Measurements from ENCODE around the gene MYO18A. TPM values are rescaled to one million over a fixed set of nuclear protein-coding genes. Genes with fewer than 3 reads are reported as not detected.
A peak's percentile ranks its signal among the peaks of the same experiment; 100 is the strongest.

MYO18A gene
- total RNA-seq, 1 donor from 2014 or later = 48.2 TPM

DNA sequence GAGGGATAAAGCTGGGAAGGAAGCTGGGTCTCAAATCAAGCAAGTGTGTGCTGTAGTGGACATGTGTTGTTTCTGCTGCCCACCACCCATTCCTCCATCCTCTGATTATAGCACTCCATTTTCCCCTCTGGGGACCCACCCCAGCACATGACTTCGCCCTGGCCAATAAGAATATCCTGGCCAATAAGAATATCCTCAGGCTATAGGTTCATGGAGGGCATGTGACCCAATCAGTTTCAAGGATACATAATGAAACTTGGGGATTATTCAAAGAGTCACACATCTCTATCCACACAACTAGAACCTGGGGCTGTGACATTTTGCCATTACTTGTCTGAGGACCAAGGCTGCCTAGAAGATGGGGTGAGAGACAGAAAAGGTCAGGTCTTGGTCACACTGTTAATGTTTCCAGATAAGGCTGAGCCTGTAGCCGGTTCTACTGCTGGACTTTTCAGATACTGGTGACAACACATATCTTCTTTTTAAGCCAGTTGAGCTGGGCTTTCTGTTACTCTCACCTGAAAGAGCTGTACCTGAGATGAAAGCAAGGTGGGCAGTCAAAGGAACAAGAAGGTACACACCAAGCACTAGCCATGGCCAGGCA, 33.7 kb downstream of the MYO18A start:
- no peak for DNase-seq (ENCODE audit: low read depth, low spot score)
- Mint-ChIP-seq H3K36me3 (ENCODE audit: low read depth) (no peaks in the 10 kb centered on the region), H3K9me3 (no peaks in the 10 kb centered on the region), H3K27ac (ENCODE audit: unreplicated experiment) (no peak overlapping the region), H3K4me1 (peaks cover 52% of the 10 kb centered on the region), H3K4me3 (no peak overlapping the region), H3K27me3 (ENCODE audit: low read depth) (no peaks in the 10 kb centered on the region)
- TF ChIP-seq, protein P1, sequence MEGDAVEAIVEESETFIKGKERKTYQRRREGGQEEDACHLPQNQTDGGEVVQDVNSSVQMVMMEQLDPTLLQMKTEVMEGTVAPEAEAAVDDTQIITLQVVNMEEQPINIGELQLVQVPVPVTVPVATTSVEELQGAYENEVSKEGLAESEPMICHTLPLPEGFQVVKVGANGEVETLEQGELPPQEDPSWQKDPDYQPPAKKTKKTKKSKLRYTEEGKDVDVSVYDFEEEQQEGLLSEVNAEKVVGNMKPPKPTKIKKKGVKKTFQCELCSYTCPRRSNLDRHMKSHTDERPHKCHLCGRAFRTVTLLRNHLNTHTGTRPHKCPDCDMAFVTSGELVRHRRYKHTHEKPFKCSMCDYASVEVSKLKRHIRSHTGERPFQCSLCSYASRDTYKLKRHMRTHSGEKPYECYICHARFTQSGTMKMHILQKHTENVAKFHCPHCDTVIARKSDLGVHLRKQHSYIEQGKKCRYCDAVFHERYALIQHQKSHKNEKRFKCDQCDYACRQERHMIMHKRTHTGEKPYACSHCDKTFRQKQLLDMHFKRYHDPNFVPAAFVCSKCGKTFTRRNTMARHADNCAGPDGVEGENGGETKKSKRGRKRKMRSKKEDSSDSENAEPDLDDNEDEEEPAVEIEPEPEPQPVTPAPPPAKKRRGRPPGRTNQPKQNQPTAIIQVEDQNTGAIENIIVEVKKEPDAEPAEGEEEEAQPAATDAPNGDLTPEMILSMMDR (conservative IDR thresholded peaks at IDR 0.05) = no peak

DNA sequence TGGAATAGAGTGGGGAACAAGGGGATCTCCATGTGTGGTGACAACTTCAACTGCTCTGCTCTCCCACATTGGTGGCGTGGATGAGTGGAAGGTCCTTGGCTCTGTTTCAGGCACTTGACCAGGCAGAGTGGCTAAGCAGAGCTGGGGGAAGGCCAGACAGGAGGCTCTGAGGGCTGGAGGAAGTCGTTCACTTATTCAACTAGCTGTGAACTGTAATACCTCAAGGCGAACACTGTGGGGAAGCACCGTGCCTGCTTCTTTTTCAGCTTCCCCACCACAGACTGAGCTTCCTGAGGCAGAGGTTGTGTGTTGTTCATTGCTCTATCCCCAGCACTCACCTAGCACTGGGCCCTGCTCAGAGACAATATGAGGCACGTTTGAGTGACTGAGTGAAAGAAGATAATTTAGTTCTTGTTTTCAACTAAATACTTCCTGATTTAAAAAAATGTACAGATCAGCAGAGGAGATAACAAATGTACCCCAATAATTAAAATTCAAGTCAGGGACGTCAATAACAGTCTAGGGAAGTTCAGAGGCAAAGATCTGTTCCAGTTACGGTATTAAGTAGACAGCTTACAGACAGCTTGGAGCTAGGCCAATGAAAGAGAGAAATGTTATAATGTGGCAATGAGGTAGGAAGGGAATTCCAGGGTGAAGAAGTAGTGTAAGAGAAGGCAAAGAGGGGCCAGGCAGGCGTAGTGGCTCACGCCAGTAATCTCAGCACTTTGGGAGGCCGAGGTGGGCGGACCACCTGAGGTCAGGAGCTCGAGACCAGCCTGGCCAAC, 34.7 kb downstream of the MYO18A start:
- Mint-ChIP-seq H3K4me3 (peak overlapping the region; percentile 42), H3K9me3 (no peaks in the 10 kb centered on the region), H3K27me3 (ENCODE audit: low read depth) (no peaks in the 10 kb centered on the region), H3K4me1 (peaks cover 55% of the 10 kb centered on the region), H3K27ac (ENCODE audit: unreplicated experiment) (no peak overlapping the region), H3K36me3 (ENCODE audit: low read depth) (no peaks in the 10 kb centered on the region)
- TF ChIP-seq, protein P1 (conservative IDR thresholded peaks at IDR 0.05) = peak; percentile 70
- DNase-seq (ENCODE audit: low read depth, low spot score) = peak; percentile 45

- DNase-seq (ENCODE audit: low read depth, low spot score) = peak; percentile 32
- Mint-ChIP-seq H3K4me1 (peaks cover 53% of the 10 kb centered on the region), H3K4me3 (peak overlapping the region; percentile 4), H3K27me3 (ENCODE audit: low read depth) (no peaks in the 10 kb centered on the region), H3K9me3 (no peaks in the 10 kb centered on the region), H3K27ac (ENCODE audit: unreplicated experiment) (peak overlapping the region; percentile 85), H3K36me3 (ENCODE audit: low read depth) (no peaks in the 10 kb centered on the region)
- TF ChIP-seq, protein P1 (conservative IDR thresholded peaks at IDR 0.05) = peak; percentile 51
These were observed 36.3 kb downstream of the MYO18A start for GRCh38 chr17:29143894-29144293.

- H3K36me3 Mint-ChIP-seq (ENCODE audit: low read depth) = no peaks in the 10 kb centered on the region
- H3K9me3 Mint-ChIP-seq = no peaks in the 10 kb centered on the region
- H3K4me3 Mint-ChIP-seq = no peak overlapping the region
- no peak for DNase-seq (ENCODE audit: low read depth, low spot score)
- TF ChIP-seq, protein P1 (conservative IDR thresholded peaks at IDR 0.05) = no peak
- no peak overlapping the region for H3K27ac Mint-ChIP-seq (ENCODE audit: unreplicated experiment)
- H3K27me3 Mint-ChIP-seq (ENCODE audit: low read depth) = no peaks in the 10 kb centered on the region
- H3K4me1 Mint-ChIP-seq = peaks cover 41% of the 10 kb centered on the region
These were observed 38.7 kb downstream of the MYO18A start for GRCh38 chr17:29141514-29141876.

GRCh38 chr17:29140631-29141513, 39.3 kb downstream of the MYO18A start:
- peak; percentile 15 for DNase-seq (ENCODE audit: low read depth, low spot score)
- peaks cover 38% of the 10 kb centered on the region for H3K4me1 Mint-ChIP-seq

More at GRCh38 chr17:29140631-29141513, 39.3 kb downstream of the MYO18A start:
- Mint-ChIP-seq H3K9me3 (no peaks in the 10 kb centered on the region), H3K27me3 (ENCODE audit: low read depth) (no peaks in the 10 kb centered on the region), H3K36me3 (ENCODE audit: low read depth) (no peaks in the 10 kb centered on the region), H3K4me3 (no peak overlapping the region), H3K27ac (ENCODE audit: unreplicated experiment) (peak overlapping the region; percentile 95)
- TF ChIP-seq, protein P1 (conservative IDR thresholded peaks at IDR 0.05) = no peak
